Measurements from ENCODE around the gene ADORA2B.

The ADORA2B gene

GRCh38 chr17:15947976-15948752 is 3.2 kb downstream of the ADORA2B start:
- peaks cover 2% of the 10 kb centered on the region for H3K27me3 ChIP-seq (ENCODE audit: control insufficient read depth, insufficient read depth, low read length)
- peaks cover 6% of the 10 kb centered on the region for H3K4me1 ChIP-seq (ENCODE audit: control insufficient read depth, insufficient read depth, low read length)
- H3K4me3 ChIP-seq (ENCODE audit: low read length): no peak overlapping the region
- no peak overlapping the region for H3K27ac ChIP-seq (ENCODE audit: low read depth, low read length)
- H3K9ac ChIP-seq (ENCODE audit: low read length): peak overlapping the region; percentile 13
- H3K36me3 ChIP-seq (ENCODE audit: control insufficient read depth, insufficient read depth, low read length): no peaks in the 10 kb centered on the region

- Histone ChIP-seq H3K9ac (ENCODE audit: low read length) (no peak overlapping the region), H3K27ac (ENCODE audit: low read depth, low read length) (no peak overlapping the region), H3K36me3 (ENCODE audit: control insufficient read depth, insufficient read depth, low read length) (no peaks in the 10 kb centered on the region), H3K4me3 (ENCODE audit: low read length) (no peak overlapping the region), H3K4me1 (ENCODE audit: control insufficient read depth, insufficient read depth, low read length) (peaks cover 3% of the 10 kb centered on the region), H3K27me3 (ENCODE audit: control insufficient read depth, insufficient read depth, low read length) (no peaks in the 10 kb centered on the region)
Measured at GRCh38 chr17:15951368-15952047, 6.6 kb downstream of the ADORA2B start.

GRCh38 chr17:15952048-15952532 is 7.2 kb downstream of the ADORA2B start:
- Histone ChIP-seq H3K27me3 (ENCODE audit: control insufficient read depth, insufficient read depth, low read length) (no peaks in the 10 kb centered on the region), H3K4me1 (ENCODE audit: control insufficient read depth, insufficient read depth, low read length) (no peaks in the 10 kb centered on the region), H3K4me3 (ENCODE audit: low read length) (no peak overlapping the region), H3K36me3 (ENCODE audit: control insufficient read depth, insufficient read depth, low read length) (no peaks in the 10 kb centered on the region), H3K9ac (ENCODE audit: low read length) (no peak overlapping the region), H3K27ac (ENCODE audit: low read depth, low read length) (no peak overlapping the region)

GRCh38 chr17:15952916-15953790 is 8.2 kb downstream of the ADORA2B start:
- Histone ChIP-seq H3K27me3 (ENCODE audit: control insufficient read depth, insufficient read depth, low read length) (no peaks in the 10 kb centered on the region), H3K27ac (ENCODE audit: low read depth, low read length) (no peak overlapping the region), H3K9ac (ENCODE audit: low read length) (no peak overlapping the region), H3K4me3 (ENCODE audit: low read length) (no peak overlapping the region), H3K36me3 (ENCODE audit: control insufficient read depth, insufficient read depth, low read length) (no peaks in the 10 kb centered on the region), H3K4me1 (ENCODE audit: control insufficient read depth, insufficient read depth, low read length) (no peaks in the 10 kb centered on the region)

GRCh38 chr17:15954222-15954621 is 9.3 kb downstream of the ADORA2B start:
- Histone ChIP-seq H3K4me3 (ENCODE audit: low read length) (no peak overlapping the region), H3K27me3 (ENCODE audit: control insufficient read depth, insufficient read depth, low read length) (no peaks in the 10 kb centered on the region), H3K36me3 (ENCODE audit: control insufficient read depth, insufficient read depth, low read length) (no peaks in the 10 kb centered on the region), H3K9ac (ENCODE audit: low read length) (no peak overlapping the region), H3K27ac (ENCODE audit: low read depth, low read length) (no peak overlapping the region), H3K4me1 (ENCODE audit: control insufficient read depth, insufficient read depth, low read length) (no peaks in the 10 kb centered on the region)

GRCh38 chr17:15955793-15956541 is 11.0 kb downstream of the ADORA2B start:
- no peak overlapping the region for H3K9ac ChIP-seq (ENCODE audit: low read length)
- no peaks in the 10 kb centered on the region for H3K27me3 ChIP-seq (ENCODE audit: control insufficient read depth, insufficient read depth, low read length)
- H3K27ac ChIP-seq (ENCODE audit: low read depth, low read length): no peak overlapping the region
- no peaks in the 10 kb centered on the region for H3K4me1 ChIP-seq (ENCODE audit: control insufficient read depth, insufficient read depth, low read length)
- H3K36me3 ChIP-seq (ENCODE audit: control insufficient read depth, insufficient read depth, low read length): no peaks in the 10 kb centered on the region
- H3K4me3 ChIP-seq (ENCODE audit: low read length): no peak overlapping the region

- Histone ChIP-seq H3K27me3 (ENCODE audit: control insufficient read depth, insufficient read depth, low read length) (no peaks in the 10 kb centered on the region), H3K9ac (ENCODE audit: low read length) (no peak overlapping the region), H3K4me3 (ENCODE audit: low read length) (no peak overlapping the region), H3K36me3 (ENCODE audit: control insufficient read depth, insufficient read depth, low read length) (no peaks in the 10 kb centered on the region), H3K27ac (ENCODE audit: low read depth, low read length) (no peak overlapping the region), H3K4me1 (ENCODE audit: control insufficient read depth, insufficient read depth, low read length) (no peaks in the 10 kb centered on the region)
Measured at GRCh38 chr17:15957206-15957605, 12.3 kb downstream of the ADORA2B start.

- H3K4me3 ChIP-seq (ENCODE audit: low read length): no peak overlapping the region
- H3K4me1 ChIP-seq (ENCODE audit: control insufficient read depth, insufficient read depth, low read length): no peaks in the 10 kb centered on the region
- H3K9ac ChIP-seq (ENCODE audit: low read length): no peak overlapping the region
- H3K36me3 ChIP-seq (ENCODE audit: control insufficient read depth, insufficient read depth, low read length): no peaks in the 10 kb centered on the region
- no peak overlapping the region for H3K27ac ChIP-seq (ENCODE audit: low read depth, low read length)
- no peaks in the 10 kb centered on the region for H3K27me3 ChIP-seq (ENCODE audit: control insufficient read depth, insufficient read depth, low read length)
Measured at GRCh38 chr17:15957608-15958307, 12.8 kb downstream of the ADORA2B start.

GRCh38 chr17:15958484-15958854 is 13.5 kb downstream of the ADORA2B start:
- Histone ChIP-seq H3K27me3 (ENCODE audit: control insufficient read depth, insufficient read depth, low read length) (no peaks in the 10 kb centered on the region), H3K27ac (ENCODE audit: low read depth, low read length) (no peak overlapping the region), H3K4me3 (ENCODE audit: low read length) (no peak overlapping the region), H3K9ac (ENCODE audit: low read length) (no peak overlapping the region), H3K36me3 (ENCODE audit: control insufficient read depth, insufficient read depth, low read length) (no peaks in the 10 kb centered on the region), H3K4me1 (ENCODE audit: control insufficient read depth, insufficient read depth, low read length) (no peaks in the 10 kb centered on the region)

GRCh38 chr17:15963670-15964110 is 18.8 kb downstream of the ADORA2B start:
- no peaks in the 10 kb centered on the region for H3K4me1 ChIP-seq (ENCODE audit: control insufficient read depth, insufficient read depth, low read length)
- no peaks in the 10 kb centered on the region for H3K27me3 ChIP-seq (ENCODE audit: control insufficient read depth, insufficient read depth, low read length)
- no peaks in the 10 kb centered on the region for H3K36me3 ChIP-seq (ENCODE audit: control insufficient read depth, insufficient read depth, low read length)
- H3K4me3 ChIP-seq (ENCODE audit: low read length): no peak overlapping the region
- no peak overlapping the region for H3K27ac ChIP-seq (ENCODE audit: low read depth, low read length)
- no peak overlapping the region for H3K9ac ChIP-seq (ENCODE audit: low read length)

- Histone ChIP-seq H3K27ac (ENCODE audit: low read depth, low read length) (no peak overlapping the region), H3K4me3 (ENCODE audit: low read length) (no peak overlapping the region), H3K36me3 (ENCODE audit: control insufficient read depth, insufficient read depth, low read length) (no peaks in the 10 kb centered on the region), H3K4me1 (ENCODE audit: control insufficient read depth, insufficient read depth, low read length) (no peaks in the 10 kb centered on the region), H3K27me3 (ENCODE audit: control insufficient read depth, insufficient read depth, low read length) (no peaks in the 10 kb centered on the region), H3K9ac (ENCODE audit: low read length) (no peak overlapping the region)
Measured at GRCh38 chr17:15965528-15965927, 20.6 kb downstream of the ADORA2B start.
